Choroid plexus epithelial cell (primary cell): ENCODE data around the gene NRIP1.
"Not testable (repeated sequence)": the region's sequence is repeated elsewhere in the genome, so short reads cannot be mapped to it uniquely, and the experiment has no call there.

Source experiments
- DNase-seq: peaks from one replicate; pipeline ENCODE4 v3.0.0-alpha.2; 2010; ENCODE audit warnings: low read depth
- H3K4me3 ChIP-seq: 2 replicates; pipeline ENCODE4 v1.5.1; 2011; ENCODE audit warnings: low read depth, mild to moderate bottlenecking, control low read depth, low read length, moderate library complexity
- CTCF ChIP-seq: conservative IDR thresholded peaks from 2 replicates; pipeline ENCODE4 v1.5.1; 2011; ENCODE audit warnings: low read depth, mild to moderate bottlenecking, control low read depth, inconsistent platforms, low read length, moderate library complexity

The NRIP1 gene

GRCh38 chr21:15039607-15040299 lies 25.0 kb downstream of the NRIP1 start:
- no peak for TF ChIP-seq CTCF
- no peak overlapping the region for H3K4me3 ChIP-seq
- DNase-seq, result no peak

- no peak for DNase-seq
- TF ChIP-seq CTCF, result no peak
- H3K4me3 ChIP-seq, result no peak overlapping the region
These were observed 26.9 kb downstream of the NRIP1 start for GRCh38 chr21:15037900-15038293.

GRCh38 chr21:15037095-15037899 lies 27.5 kb downstream of the NRIP1 start:
- no peak overlapping the region for H3K4me3 ChIP-seq
- TF ChIP-seq CTCF, result no peak
- DNase-seq, result no peak

- no peak for DNase-seq
- no peak overlapping the region for H3K4me3 ChIP-seq
- TF ChIP-seq CTCF, result no peak
These were observed 28.6 kb downstream of the NRIP1 start for GRCh38 chr21:15036189-15036588.

GRCh38 chr21:15034126-15034853 lies 30.5 kb downstream of the NRIP1 start:
- peak; percentile 67 for DNase-seq
- TF ChIP-seq CTCF, result peak; percentile 14
- H3K4me3 ChIP-seq, result no peak overlapping the region

GRCh38 chr21:15031790-15032357 lies 32.9 kb downstream of the NRIP1 start:
- DNase-seq, result peak; percentile 54
- no peak overlapping the region for H3K4me3 ChIP-seq
- TF ChIP-seq CTCF, result no peak

GRCh38 chr21:15031362-15031761 lies 33.4 kb downstream of the NRIP1 start:
- DNase-seq, H3K4me3 ChIP-seq: not testable (repeated sequence)

- not testable (repeated sequence) for H3K4me3 ChIP-seq, DNase-seq
These were observed 33.9 kb downstream of the NRIP1 start for GRCh38 chr21:15030861-15031260.
